ENCODE measurements around the gene FBXO17.
"Not testable (repeated sequence)": the region's sequence is repeated elsewhere in the genome, so short reads cannot be mapped to it uniquely, and the experiment has no call there.

FBXO17 gene

GRCh38 chr19:38975214-38975860 lies at the start of gene FBXO17:
FBXO17 (minus strand) TSS chr19:38975742; CDS start chr19:38950319, 25,423 bp downstream.
- peak; percentile 94 for DNase-seq

- DNase-seq: no peak
Observed at GRCh38 chr19:39024875-39025641, 49.5 kb upstream of the FBXO17 start.

- DNase-seq: no peak
Observed at GRCh38 chr19:39021063-39021462, 45.5 kb upstream of the FBXO17 start.

- DNase-seq: no peak
Observed at GRCh38 chr19:39017646-39018045, 42.1 kb upstream of the FBXO17 start.

- DNase-seq: no peak
Observed at GRCh38 chr19:39017026-39017425, 41.5 kb upstream of the FBXO17 start.

- no peak for DNase-seq
Observed at GRCh38 chr19:39014037-39014436, 38.5 kb upstream of the FBXO17 start.

GRCh38 chr19:39009001-39009400 lies 33.5 kb upstream of the FBXO17 start:
- no peak for DNase-seq

- no peak for DNase-seq
Observed at GRCh38 chr19:39008137-39008536, 32.6 kb upstream of the FBXO17 start.

- DNase-seq: no peak
Observed at GRCh38 chr19:39007096-39007495, 31.6 kb upstream of the FBXO17 start.

GRCh38 chr19:39004403-39004802 lies 28.9 kb upstream of the FBXO17 start:
- DNase-seq: no peak

- DNase-seq: no peak
Observed at GRCh38 chr19:39003796-39004195, 28.3 kb upstream of the FBXO17 start.

GRCh38 chr19:39003188-39003587 lies 27.6 kb upstream of the FBXO17 start:
- DNase-seq: no peak

GRCh38 chr19:39001041-39001440 lies 25.5 kb upstream of the FBXO17 start:
- DNase-seq: no peak

- not testable (repeated sequence) for DNase-seq
Observed at GRCh38 chr19:38997576-38997975, 22.0 kb upstream of the FBXO17 start.

GRCh38 chr19:38993271-38993670 lies 17.7 kb upstream of the FBXO17 start:
- DNase-seq: no peak

GRCh38 chr19:38990949-38991697 lies 15.6 kb upstream of the FBXO17 start:
- DNase-seq: no peak

- not testable (repeated sequence) for DNase-seq
Observed at GRCh38 chr19:38989614-38990013, 14.1 kb upstream of the FBXO17 start.

- peak; percentile 71 for DNase-seq
Observed at GRCh38 chr19:38989066-38989605, 13.6 kb upstream of the FBXO17 start.

GRCh38 chr19:38988627-38989026 lies 13.1 kb upstream of the FBXO17 start:
- DNase-seq: not testable (repeated sequence)

GRCh38 chr19:38987745-38988144 lies 12.2 kb upstream of the FBXO17 start:
- not testable (repeated sequence) for DNase-seq

- DNase-seq: no peak
Observed at GRCh38 chr19:38985262-38985661, 9.7 kb upstream of the FBXO17 start.

GRCh38 chr19:38980583-38981374 lies 5.2 kb upstream of the FBXO17 start:
- no peak for DNase-seq

GRCh38 chr19:38979812-38980211 lies 4.3 kb upstream of the FBXO17 start:
- DNase-seq: no peak
